HS-27A (cell line): ENCODE data around the gene CHST10.
"Not testable (repeated sequence)": the region's sequence is repeated elsewhere in the genome, so short reads cannot be mapped to it uniquely, and the experiment has no call there.

ENCODE experiments used
- DNase-seq: peaks from one replicate; pipeline ENCODE4 v3.0.0-alpha.2; 2012; ENCODE audit warnings: low read depth, missing footprints

The CHST10 gene

DNA sequence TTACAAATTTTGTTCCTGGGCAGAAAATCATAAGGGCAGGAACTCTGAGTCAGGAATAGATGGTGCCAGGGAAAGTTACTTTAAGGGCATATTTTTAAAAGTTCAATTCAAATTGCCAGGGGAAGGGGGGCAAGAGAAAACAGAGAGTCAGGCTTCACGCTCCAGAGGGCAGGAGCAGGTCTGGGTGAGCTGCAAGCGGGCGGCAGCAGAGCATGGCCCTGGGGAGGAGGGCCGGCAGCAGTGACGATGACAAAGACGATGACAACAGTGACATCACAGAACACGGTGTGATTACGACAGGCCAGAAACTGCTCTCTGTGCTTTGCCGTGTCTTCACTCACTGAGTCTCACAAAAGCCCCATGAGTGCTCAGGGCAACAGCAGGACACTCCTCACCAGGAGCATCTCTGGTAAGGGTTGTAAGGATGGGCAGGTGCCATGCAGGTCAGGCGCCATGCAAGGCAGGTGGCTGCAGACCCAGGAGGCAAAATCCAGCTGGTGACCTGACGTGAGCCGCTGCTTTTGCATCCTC, 23.3 kb downstream of the CHST10 start:
- no peak for DNase-seq

DNA sequence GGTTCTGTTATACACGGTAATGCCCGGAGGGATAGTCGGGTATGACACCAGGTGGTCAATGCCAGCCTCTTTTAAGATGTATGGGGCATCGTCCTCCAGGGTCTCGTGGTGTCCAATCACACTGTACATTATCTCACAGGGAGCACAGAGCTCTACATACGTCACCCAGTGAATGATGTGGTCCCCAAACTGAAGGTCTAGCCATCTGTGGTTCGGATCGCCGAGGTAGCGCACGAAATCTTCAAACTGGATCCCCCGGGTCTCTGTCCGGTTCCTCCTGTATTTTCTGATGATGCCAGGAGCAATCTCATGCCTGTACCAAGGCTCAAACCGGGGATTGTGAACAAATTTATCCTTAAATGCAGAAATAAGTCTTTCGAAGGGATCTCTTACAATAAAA, 24.1 kb downstream of the CHST10 start:
- DNase-seq: no peak

DNA sequence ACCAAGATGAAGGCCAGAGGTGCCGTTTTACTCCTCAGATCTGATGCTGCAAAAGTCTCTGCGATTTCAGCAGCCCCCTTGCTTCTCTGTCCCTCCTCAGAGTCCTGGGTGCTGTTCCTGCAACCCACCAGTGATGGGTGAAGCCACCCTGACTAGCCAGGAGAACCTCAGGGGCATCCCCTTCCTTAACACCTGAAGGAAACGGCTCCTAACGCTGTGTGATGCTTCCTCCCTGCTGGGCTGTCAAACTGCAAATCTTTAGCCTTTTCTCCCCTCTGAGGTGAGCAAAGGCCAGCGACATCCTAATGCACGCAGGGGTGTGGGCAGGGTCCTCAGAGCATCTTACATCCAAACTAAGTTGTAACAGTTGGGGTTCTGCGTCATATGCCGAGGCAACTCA, 24.8 kb downstream of the CHST10 start:
- DNase-seq: no peak

DNA sequence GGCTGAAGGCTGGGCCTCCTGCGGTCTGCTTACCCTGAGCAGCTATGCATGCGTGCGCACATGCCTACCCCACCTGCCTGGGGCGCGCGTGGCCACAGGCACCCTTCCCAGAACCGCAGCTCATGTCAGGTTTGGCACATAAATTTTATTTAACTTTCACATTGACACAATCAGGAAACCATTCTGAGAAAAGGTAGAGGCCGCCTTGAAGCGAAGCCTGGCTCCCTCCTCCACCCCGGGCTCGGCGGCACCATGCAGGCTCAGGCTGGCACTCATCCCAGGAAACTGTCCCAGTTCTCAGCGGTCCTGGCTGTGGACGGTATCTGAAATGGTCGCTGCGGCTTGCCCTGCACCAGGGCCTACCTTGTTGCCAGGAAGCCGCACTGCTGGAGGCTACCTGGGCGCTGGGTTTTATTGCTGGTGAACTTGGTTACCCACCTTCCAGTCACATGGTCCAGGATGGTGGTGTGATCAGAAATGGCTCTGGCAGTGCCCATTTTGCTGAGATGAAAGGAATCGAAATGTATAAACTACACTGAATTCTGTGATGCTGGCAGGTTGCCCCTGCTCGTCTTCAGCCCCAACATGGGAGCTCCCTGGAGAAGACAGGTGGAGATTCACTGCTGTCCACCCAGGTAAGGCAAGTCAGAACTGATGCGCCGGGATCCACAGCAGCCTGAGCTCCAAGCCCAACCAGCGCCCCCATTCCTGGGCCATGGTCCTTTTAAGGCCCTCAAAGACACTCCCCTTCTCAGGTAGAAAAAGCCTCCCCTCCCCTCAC, 25.5 kb downstream of the CHST10 start:
- DNase-seq: no peak

DNA sequence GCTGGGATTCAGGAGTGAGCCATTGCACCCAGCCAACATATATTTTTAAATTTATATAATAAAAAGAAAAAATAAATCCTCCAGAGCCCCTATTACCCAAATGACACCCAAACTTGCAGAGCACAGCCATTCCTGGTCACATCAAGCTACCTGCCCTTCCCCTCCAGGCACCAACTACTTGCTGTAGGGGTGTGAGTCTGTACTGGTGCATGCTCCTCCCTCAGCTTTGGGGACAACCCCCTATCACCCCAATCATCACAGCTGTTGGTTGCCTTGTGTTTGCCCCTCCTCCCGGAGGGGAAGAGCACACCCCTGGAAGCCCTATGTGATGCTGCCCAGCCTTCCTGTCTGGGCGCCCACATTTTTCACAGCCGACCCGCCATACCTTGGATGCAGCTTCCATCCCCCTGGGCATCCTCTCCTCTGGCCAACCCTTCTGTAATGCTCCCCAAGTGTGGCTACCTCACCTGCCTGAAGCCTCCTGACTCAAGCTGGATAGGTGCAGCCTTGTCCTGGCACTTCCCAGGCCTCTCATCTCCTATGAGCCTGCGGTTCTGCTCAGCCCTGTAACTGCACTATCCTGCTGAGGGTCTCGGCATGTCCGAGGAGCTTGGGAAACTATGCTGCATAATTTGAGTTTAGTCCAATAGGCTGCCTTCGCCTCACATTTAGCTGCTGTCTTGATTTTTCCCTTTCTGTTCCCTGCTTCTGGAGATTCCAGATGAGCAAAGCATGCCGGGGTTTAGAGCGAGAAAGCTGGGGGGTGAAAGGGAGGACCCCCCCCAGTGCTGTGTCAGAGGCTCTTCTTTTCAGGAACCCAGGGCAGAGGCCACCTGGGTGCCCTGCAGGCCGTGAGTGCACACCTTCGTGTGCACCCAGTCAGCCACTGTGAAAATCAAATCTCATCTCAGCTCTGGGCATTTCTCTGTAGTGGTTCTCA, 27.2 kb downstream of the CHST10 start:
- no peak for DNase-seq

DNA sequence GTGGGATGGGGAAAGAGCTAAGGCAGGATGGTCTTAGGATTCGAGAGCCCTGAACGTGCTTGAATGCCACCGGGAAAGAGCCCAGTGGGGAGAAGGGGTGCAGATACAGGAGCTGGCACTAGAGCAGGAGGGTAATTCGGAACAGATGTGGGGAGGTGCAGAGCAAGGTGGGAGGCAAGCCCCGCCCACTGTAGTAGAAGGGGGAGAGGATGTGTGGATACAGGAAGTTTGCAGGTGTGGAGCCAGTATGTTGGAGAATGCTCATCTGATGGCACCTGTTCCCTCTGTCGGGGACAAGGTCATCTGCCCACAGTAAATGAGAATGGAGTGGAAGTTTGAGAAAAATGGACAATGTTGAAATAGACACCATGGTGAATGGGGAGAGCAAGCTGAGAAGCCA, 28.8 kb downstream of the CHST10 start:
- DNase-seq: no peak

DNA sequence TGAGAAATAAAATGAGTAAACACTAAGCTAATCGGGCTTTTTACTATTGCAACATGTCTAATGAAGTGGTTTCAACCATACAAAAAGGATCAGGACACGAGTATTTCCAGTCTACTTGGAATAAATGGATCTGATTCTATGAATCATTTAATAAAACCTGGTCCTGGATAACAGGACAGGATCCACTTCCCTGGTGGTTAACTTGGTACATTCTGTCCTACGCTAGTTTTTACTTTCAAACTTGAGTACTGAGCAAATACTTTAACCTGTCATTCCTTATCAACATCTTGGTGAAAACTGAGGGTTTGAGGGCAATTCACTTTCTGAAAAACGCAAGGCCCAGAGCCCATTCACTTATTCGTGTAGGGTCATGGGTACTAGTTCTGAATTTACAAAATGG, 33.5 kb downstream of the CHST10 start:
- no peak for DNase-seq

DNA sequence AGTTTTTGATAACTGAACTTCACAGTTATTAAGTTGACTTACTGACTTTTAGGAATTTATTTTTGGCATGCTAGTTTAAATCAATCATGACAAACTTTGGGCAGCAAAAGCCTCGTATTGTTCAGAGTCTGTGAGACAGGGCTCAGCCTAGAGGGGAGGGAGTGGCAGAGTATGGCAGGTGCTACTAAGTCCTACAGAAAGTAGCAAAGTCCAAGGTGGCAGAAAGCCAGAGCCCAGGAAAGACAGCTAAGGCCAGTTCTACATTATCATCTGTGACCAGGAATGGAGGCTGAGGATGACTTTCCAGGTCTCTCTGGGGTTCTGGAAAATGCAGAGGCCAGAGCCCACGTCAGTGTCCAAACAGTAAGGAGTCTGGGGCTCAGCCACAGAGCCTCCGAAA, 34.2 kb downstream of the CHST10 start:
- no peak for DNase-seq

DNA sequence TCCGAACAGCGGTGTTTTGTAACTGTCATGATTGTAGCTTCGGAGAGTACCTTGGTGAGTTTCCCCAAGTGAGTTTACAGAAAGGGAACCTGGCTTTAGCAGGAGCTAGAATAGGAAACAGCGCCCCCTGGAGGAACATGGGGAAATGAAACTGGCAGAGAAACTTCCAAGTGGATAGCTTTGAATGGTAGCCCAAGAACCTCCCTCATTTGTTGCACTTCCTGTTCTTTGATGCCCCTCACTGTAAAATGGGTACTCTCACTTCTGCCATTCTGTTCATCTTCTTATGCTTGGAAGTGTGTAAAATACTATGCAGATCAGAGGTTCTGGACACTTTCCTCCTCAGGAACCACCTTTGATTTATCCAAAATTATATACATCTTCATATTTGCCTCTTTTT, 36.2 kb downstream of the CHST10 start:
- DNase-seq: peak; percentile 34

DNA sequence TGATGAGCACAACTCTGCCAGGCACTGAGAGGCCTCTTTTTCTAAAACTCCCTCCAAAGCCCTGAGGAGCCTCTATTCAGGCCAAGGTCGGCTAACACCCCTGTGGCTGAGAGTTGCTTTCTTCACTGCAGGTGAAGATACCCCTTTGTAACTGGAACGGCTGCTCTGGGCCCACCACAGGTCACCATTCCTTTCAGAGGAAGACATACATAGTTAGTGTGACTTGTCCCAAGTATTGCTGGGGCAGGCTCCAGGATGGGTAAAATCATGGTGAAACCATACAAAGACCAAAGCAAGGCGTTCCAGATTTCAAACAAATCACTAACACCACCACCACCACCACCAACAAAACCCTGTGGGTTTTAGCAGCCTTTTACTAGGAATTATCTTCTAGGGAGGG, 36.8 kb downstream of the CHST10 start:
- no peak for DNase-seq

DNA sequence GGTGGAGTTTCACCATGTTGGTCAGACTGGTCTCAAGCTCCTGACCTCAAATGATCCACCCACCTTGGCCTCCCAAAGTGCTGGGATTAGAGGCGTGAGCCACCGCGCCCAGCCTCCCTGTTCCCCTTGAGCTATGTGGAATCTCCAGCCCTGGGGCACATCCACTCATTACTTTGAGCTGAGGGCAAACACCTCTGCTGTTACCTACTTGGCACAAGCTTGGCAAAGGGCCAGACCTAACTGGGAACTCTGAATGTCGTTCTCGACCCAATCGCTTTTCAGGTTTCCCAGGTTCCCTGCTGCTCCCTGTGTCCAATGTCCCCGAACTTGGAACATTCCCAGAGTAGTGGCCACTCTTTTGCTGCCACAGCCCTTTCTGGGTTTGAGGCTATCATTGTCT, 40.6 kb downstream of the CHST10 start:
- DNase-seq: no peak

DNA sequence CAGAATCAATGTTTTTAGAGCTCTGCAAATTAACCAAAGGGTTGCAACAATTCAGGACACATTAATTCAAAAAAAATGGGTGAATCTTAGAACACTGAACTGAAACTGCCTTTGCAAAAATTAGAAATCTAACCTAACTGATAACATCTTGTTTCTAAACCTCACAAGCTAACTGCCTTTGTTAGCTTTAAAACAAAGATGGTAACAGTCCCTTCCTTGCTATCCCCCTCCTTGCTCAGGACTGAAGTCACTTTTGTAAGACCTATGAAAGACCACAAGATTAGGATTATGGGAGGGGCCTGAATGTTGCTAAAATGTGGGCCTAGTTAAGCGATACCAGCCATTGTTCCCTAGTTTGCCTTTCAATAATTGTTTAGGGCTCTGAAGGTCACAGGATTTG, 50.3 kb downstream of the CHST10 start:
- DNase-seq: no peak

DNA sequence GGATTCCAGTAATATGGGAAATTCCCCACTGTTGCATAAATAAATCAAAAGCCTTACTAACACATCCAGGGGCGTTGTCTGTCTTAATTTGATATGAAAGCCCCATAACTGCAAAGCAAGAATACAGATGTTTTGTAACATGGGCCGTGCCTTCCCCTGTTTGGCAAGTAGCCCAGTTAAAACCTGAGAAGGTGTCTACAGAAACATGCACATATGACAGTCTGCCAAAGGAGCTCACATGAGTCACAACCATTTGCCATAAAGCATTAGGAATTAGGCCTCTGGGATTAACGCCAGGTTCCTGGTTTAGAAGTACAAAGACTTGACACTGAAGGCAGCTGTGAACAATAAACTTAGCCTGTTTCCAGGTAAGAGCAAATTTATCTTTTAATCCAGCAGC, 52.0 kb downstream of the CHST10 start:
- peak; percentile 9 for DNase-seq

DNA sequence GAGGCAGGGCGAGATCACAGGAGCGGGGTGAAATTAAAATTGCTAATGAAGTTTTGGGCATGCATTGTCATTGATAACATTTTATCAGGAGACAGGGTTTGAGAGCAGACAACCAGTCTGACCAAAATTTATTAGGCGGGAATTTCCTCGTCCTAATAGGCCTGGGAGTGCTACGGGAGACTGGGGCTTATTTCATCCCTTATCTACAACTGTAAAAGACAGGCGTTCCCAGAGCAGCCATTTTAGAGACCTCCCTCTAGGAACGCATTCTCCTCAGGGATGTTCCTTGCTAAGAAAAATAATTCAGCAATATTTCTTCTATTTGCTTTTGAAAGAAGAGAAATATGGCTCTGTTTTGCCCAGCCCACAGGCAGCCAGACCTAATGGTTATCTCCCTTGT, 55.2 kb downstream of the CHST10 start:
- DNase-seq: not testable (repeated sequence)

DNA sequence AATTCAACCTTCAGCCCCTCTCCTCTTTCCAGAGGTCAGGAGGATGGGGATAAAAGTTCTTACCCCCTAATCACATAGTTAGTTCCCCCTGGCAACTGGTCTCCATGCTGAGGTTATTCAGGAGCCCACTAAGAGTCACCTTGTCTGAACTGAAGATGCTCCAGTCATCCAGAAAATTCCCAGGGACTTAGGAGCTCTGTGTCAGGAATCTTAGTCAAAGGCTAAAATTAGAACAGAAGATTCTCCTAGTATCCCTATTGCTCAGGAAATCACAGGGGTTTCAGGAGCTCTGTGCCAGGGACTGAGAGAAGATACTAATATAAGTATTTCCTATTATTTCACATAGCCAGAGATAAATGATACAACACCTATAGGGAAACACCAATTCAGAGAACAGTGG, 57.9 kb downstream of the CHST10 start:
- DNase-seq: no peak

DNA sequence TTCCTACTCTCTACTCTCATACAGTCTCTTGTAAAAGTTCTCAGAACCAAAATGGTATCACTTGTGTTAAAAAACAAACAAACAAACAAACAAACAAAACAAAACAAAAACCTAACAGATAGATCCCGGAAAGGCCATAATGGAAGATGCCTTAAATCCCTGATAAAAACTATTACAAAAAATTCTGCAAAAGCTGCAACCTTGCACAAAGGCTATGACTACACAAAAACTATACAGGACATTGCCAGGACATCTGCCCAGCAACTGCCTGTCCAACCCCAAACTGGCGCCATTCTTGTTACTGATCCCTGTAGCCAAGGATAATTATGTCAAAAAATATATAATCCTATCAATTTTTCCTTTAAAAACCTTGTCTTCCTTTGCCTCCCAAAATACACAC, 58.9 kb downstream of the CHST10 start:
- no peak for DNase-seq

DNA sequence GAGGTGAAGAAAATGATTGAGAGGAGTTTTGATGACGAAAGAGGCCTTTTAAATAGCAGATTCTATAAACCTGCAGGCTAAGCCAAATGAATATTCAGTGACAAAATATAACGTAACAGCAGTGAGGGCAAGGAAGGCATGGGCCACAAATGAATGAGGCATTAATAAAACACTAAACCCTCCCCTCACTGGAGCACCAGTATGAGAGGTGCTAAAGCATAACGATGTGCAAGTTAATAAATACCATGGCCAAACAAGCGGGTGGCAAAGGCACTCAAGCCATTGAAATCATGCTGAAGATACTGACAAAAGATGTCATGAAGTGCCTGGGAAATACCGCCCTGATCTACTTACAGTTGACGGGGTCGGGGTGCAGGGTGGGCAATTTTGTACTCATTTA, 64.9 kb downstream of the CHST10 start:
- DNase-seq: no peak

DNA sequence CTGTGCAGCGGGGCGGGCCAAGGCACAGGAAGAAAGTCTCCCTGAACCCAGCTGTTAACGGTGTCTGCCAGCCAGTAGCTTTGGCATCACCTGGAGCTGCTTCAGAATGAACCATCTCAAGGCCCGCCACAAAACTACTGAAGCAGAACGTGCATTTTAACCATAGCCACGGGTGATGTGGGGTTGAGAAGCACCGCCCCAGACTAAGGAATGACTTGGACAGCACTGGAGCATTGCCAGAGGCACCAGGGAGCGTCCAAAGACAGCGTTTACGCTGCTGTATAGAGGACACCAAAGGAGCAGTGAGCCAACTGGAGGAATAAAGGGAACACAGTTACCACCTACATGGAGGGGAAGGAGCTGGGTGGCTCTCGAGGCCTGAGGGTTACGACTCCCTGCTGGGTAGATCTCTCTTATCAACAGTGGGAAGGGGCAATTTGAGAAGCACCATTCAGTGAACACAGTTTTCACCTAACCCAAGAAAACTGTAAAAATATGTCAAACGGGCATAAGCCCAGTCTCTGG, 66.7 kb downstream of the CHST10 start:
- no peak for DNase-seq

DNA sequence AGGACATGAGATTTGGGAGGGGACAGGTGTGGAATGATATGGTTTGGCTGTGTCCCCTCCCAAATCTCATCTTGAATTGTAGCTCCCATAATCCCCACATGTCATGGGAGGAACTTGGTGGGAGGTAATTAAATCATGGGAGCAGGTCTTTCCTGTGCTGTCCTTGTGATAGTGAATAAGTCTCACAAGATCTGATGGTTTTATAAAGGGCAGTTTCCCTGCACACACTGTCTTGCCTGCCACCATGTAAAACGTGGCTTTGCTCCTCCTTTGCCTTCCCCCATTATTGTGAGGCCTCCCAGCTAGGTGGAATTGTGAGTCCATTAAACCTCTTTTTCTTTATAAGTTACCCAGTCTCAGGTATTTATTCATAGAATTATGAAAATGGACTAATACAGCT, 72.3 kb downstream of the CHST10 start:
- DNase-seq: not testable (repeated sequence)

DNA sequence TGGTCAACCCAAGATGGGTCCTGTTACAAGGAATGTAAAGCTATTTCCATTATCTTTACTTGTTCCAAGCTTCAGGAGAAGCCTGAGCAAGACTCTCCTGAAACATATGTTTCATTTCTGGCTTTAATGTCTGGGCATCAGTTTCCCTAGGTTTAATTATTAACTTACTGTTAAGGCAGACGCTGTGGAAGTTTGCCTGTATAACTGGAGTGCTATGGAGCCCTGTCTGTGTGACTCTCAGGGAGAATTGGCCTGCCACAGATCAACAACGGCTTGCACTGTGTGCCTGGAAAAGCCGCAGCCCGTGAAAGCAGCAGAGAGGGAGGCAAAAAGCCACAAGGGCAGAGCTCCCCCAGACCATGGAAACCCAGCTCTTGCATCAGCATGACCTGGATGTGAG, 73.0 kb downstream of the CHST10 start:
- DNase-seq: no peak

DNA sequence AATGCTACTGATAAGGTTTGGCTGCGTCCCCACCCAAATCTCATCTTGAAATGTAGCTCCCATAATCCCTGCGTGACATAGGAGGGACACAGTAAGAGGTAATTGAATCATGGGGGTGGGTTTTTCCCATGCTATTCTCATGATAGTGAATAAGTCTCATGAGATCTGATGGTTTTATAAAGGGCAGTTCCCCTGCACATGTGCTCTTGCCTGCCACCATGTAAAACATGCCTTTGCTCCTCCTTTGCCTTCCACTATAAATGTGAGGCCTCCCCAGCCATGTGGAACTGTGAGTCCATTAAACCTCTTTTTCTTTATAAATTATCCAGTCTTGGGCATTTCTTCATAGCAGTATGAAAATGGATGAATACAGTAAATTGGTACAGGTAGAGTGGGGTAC, 75.0 kb downstream of the CHST10 start:
- not testable (repeated sequence) for DNase-seq
